Left lobe of liver (tissue), 2 donors: Measurements from ENCODE around the gene POMP. TPM values are rescaled to one million over a fixed set of nuclear protein-coding genes. Genes with fewer than 3 reads are reported as not detected.
"Not testable (repeated sequence)": the region's sequence is repeated elsewhere in the genome, so short reads cannot be mapped to it uniquely, and the experiment has no call there.

Experiments
- ATAC-seq: fragments of 200-7000 bp; cut with Tn5 transposase; one replicate; pipeline ENCODE4 v1.9.1; 2020; ENCODE audit warnings: mild to moderate bottlenecking, moderate library complexity
- DNase-seq: peaks from one replicate; pipeline ENCODE4 v3.0.0-alpha.2; 2020; ENCODE audit warnings: low spot score
- total RNA-seq: library from RNA; stranded (reverse); gene quantifications from one replicate; pipeline ENCODE4 v1.2.1, GENCODE V29; 2021
- donor health status: DM: no; HTN: no; CAD: no; lungs with moderate emphysema.
- donor health status: DM: no; HTN: yes; CAD: no.

The POMP gene
- total RNA-seq, 1 donor from 2014 or later = 28.9 TPM

DNA sequence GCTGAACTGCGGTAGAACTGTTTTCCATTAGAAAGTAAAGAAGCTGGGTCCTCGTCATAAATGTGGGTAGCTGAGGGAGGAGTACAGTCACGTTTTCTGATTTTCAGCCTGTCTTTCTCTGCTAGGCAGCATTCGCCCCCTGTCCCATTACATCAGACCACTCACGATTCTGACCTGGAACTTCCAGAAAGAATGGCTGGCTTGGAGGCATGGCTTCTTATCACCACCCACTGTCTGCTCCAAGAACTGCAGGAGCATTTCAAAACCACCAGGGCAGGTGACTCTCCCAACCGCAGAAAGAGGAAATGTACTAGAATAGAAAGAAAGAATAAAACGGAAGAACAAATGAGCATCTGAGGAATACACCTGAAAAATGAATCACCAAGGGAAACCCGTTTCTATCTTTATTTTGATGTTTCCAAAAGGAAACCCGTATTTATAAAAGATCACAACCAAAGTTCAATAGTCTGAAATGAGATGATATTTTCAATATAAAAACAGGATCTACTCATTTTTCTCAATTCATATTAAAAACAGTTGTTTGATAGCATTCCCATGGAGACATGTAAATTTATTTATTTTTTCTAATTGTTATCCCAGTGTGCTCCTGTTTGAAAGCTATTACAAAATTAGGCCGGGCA, 22.1 kb upstream of the POMP start:
- DNase-seq (peak; percentile 53), ATAC-seq (peak; percentile 92)

- DNase-seq (no peak), ATAC-seq (peak; percentile 57)
These were observed 21.1 kb upstream of the POMP start for GRCh38 chr13:28637714-28638355.

GRCh38 chr13:28638756-28639155, 20.2 kb upstream of the POMP start:
- DNase-seq (no peak), ATAC-seq (no peak)

DNA sequence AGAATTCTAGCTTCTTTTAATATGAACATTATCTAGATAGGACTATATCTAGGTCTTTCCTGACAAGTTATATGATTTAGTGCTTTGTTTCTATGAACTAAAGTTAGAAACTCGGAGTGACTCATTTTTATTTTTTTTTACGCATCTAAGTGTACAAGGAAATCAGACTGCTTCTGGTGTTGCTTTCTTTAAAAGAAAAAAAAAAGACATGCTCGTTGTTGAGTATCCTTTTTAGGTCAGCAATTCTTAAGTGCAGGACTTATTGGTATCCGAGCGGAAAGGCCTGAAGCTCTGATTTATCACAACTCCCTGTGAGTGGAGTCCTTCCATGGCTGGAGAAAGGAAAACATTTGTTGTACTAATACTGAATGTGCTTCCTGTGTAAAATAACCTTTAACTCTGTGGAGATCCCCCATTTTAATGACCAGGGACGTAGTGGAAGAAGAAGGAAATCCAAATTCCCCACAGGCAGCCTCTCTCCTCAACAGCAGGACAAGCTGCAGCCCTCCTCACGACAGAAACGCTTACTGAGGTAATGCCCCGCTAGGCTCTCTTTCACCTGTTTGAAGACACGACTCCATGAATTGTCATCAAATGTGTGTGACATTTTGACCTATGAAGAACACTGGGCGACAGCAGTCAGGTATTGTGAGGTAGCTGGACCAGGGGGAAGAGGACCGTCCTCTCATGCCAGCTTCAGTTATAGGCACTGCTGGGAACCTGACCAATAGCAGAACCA, 17.9 kb upstream of the POMP start:
- peak; percentile 43 for ATAC-seq
- DNase-seq = no peak

DNA sequence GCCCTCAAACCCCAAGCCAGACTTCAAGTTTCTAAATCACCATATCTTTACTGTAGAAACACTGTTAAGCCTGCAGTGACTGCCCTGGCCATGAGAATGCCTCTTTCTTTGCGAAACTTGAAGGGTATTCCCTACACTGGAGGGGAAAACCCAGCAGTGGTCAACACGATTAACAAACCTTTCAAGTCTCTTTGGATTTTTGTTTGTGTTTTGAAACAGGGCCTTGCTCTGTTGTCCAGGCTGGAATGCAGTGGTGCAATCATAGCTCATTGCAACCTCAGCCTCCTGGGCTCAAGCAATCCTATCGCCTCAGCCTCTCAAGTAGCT, 17.4 kb upstream of the POMP start:
- DNase-seq = no peak
- no peak for ATAC-seq

DNA sequence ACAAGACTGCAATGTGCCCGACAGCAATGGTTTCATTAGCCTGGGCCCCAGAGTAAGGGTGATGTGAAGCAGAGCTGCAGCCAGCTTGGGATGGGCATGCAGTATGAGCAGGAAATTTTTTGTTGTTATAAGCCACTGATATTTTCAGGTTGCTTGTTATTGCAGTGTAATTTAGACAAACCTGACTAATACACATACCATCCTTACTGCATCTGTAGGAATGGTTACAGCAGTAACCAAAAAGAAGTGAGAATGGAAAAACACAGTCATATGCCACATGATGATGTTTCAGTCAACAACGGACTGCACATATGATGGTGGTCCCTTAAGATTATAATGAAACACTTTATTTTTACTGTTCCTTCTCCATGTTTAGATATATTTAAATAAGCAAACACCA, 8.6 kb upstream of the POMP start:
- ATAC-seq = no peak
- no peak for DNase-seq

- DNase-seq (no peak), ATAC-seq (no peak)
These were observed 7.0 kb upstream of the POMP start for GRCh38 chr13:28651810-28652401.

DNA sequence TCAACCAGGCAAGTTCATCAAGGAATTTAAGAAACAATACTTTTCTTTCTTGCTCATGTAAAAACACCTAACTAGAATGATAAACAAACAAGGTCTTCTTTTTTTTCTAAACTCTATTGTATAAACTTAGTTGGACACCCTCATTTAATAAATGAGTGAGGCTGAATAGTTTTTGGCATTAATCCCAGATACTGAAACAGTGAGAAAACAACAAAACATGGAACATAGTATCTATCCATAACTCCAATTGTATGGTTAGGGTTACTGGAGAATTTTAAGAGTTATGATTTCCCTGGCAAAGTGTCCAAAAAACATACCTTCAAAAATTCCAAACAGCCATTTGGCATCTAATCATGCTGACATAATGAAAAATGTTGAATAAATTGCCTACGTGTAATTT, 5.8 kb upstream of the POMP start:
- ATAC-seq (no peak), DNase-seq (no peak)

DNA sequence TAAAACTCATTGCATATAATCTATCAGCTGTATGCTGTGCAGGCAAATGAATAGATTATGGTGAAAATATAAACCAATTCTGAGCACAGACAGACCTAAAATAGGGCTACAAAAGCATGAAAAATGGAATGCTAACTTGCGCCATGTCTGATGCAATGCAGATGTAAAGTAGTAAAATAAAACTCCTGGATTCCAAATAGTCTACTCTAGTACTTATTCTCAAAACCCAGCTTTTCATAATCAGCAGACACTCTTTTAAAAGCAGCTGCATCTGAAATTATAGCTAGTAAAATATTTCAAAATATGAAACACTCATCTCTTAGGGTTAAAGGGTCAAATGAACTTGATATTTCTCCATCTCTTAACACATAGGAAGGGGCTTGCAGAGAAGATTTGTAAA, 4.7 kb upstream of the POMP start:
- ATAC-seq (no peak), DNase-seq (no peak)

- ATAC-seq (no peak), DNase-seq (no peak)
These were observed 3.4 kb upstream of the POMP start for GRCh38 chr13:28655561-28655960.

DNA sequence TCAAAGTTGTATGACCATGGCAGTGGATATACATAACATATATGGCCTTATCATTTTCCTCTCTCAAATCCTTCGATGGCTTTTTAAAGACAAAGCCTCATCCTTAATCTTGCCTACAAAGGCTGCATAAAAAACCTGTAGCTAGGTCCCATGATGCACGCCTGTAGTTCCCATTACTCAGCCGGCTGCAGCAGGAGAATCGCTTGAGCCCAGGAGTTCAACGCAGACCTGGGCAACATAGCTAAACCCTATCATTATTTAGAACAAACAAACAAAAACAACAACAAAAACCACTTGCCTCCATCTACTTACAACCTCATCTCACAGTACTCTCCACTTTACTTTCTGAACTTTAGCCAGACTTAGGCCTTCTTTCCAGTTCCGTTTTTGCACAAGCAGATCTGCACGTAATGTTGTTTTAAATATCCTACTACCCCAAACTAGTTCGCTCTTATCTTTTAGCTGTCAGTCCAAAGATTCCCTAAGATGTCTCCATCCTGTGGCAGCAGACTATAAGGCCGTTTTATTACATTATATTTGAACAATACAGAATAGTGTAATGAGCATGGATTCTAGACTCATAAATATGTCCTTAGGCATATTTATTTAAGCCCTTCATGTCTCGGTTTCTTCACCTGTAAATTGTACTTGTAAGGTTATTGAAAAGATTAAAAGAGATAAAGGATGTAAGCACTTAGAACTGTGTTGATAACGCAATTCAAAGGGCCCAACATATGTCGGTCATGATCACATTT, 969 bp upstream of the POMP start:
- ATAC-seq = no peak
- DNase-seq = no peak

- ATAC-seq (peak; percentile 24), DNase-seq (no peak)
These were observed 463 bp upstream of the POMP start for GRCh38 chr13:28658539-28658795.

DNA sequence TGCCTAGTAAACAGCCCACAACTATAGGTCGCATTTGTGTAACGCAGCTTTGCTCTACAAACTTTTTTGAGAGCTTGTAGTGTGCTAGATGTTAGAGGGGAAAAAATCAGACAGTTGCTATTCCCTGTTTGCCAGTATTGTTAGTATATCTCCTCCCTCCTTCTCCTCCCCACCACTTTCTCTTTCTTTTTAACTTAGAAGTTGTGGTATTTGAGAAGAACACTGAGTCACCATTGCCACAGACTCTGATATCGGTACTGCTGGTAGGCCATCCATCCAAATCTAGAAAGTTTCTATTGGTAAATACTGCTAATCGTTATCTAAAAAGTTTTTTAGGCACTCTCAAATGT, 666 bp downstream of the POMP start:
- ATAC-seq = peak; percentile 4

DNA sequence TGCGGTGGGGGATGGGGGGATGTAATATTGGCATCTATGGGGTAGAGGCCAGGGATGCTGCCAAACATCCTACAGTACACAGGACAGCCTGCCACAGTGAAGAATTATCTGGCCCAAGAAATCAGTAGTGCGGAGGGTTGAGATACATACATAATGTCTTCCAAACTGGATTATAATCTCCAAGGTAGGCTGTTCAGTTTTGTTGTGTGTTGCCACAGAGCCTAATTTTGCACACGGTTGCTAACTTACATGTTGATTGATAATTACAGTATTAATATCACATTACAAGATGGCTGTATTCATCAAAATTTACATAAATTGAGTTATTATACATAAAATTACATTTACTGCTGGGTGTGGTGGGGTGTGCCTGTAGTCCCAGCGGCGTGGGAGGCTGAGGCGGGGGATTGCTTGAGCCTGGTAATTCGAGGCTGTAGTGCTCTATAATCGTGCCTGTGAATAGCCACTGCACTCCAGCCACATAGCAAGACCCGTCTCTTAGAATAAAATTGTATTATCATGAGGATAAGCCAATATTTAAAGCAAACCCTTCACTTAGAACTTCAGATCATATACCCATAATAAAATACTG, 8.1 kb downstream of the POMP start:
- DNase-seq (no peak), ATAC-seq (no peak)

More for the DNA sequence above, 666 bp downstream of the POMP start:
- DNase-seq = no peak

GRCh38 chr13:28671126-28671792, 12.3 kb downstream of the POMP start:
- DNase-seq (no peak), ATAC-seq (no peak)

DNA sequence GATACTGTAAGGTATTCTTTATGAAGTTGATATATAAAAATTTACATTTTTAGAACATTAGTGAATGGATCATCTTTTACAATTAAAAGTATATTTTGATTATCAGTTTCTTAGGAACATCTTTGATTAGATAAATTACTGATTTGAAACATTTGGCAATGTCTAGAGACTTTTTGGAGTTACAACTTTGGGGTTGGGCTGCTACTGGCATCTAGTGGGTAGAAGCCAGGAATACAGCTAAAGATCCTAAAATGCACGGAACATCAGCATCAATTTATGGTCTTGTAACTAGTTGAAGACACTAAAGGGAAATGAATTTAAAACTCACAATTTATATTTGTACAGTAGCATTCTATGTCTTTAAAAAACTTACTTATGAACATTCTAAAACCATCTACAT, 19.9 kb downstream of the POMP start:
- ATAC-seq = no peak
- DNase-seq = no peak

DNA sequence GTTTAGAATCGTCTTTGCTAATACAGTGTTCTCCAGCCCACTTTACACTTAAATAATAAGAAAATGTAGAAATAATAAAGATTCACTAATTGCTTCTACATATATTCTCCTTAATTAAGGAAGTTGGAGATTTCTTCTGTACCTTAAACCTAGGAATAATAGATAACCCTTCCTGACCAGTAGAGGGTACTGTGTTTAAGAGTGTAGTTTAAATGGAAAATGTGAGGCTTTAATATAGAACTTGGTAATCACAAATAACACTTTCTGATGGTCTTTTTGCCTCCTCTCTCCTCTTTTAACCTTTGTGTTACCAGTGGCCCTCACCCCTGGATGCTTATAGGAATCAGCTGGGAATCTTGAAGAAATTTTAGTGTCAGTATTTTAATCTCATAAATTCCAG, 20.7 kb downstream of the POMP start:
- DNase-seq (no peak), ATAC-seq (peak; percentile 65)

DNA sequence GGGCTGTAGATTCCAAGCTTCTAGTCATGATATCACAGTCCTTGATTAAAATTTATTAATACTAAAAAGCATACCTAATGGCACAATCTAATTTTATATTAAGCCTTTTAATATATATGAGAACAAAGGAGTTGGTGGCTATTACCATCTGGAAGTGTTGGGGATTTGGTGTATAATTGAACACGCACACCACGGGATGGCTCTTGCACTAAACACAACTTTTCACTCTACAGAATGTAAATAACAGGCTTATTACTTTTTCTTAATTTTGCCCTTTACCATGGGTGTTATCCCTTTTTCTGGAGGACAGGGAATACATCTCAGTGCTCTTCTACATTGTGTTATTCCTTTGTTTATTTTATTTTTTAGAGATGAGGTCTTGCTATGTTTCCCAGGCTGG, 21.6 kb downstream of the POMP start:
- ATAC-seq (no peak), DNase-seq (no peak)

- DNase-seq = not testable (repeated sequence)
- peak; percentile 64 for ATAC-seq
These were observed 24.2 kb downstream of the POMP start for GRCh38 chr13:28683169-28683568.

DNA sequence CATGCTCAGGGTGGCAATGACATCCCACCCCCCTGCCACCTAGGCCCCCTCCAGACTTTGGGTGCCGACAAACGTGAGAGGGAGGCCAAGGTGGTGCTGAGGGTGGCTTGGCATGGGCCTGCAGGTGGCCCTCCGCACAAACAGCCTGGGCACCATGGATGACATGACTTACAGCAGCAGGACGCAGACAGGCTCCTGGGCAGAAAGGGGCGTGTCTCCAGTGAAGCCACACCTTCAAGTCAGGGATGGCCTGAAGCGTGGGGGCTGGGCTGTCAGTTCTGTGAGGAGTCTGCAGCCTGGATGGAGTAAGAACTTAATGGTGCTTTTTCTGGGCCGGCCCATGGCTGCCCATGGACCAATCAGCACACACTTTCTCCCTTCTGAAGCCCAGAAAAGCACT, 25.3 kb downstream of the POMP start:
- no peak for DNase-seq

GRCh38 chr13:28685114-28685513, 26.2 kb downstream of the POMP start:
- DNase-seq (no peak), ATAC-seq (no peak)

More for the DNA sequence above, 25.3 kb downstream of the POMP start:
- peak; percentile 32 for ATAC-seq
